ENCODE measurements around the gene CAMSAP2.

Gene CAMSAP2

GRCh38 chr1:200738327-200738948, at the start of gene CAMSAP2:
Gene CAMSAP2 (plus strand): TSS chr1:200738893. CDS start chr1:200739828, 935 bp downstream.
- DNase-seq = peak; percentile 93

GRCh38 chr1:200692316-200692715, 46.4 kb upstream of the CAMSAP2 start:
- no peak for DNase-seq

- DNase-seq = no peak
These were observed 45.4 kb upstream of the CAMSAP2 start for GRCh38 chr1:200693327-200693726.

- no peak for DNase-seq
These were observed 44.0 kb upstream of the CAMSAP2 start for GRCh38 chr1:200694738-200695137.

- no peak for DNase-seq
These were observed 38.8 kb upstream of the CAMSAP2 start for GRCh38 chr1:200699871-200700270.

GRCh38 chr1:200704986-200705500, 33.6 kb upstream of the CAMSAP2 start:
- no peak for DNase-seq

- DNase-seq = no peak
These were observed 32.4 kb upstream of the CAMSAP2 start for GRCh38 chr1:200706111-200706814.

GRCh38 chr1:200707116-200707515, 31.6 kb upstream of the CAMSAP2 start:
- DNase-seq = no peak

GRCh38 chr1:200708161-200708560, 30.5 kb upstream of the CAMSAP2 start:
- no peak for DNase-seq

GRCh38 chr1:200708769-200709168, 29.9 kb upstream of the CAMSAP2 start:
- no peak for DNase-seq

GRCh38 chr1:200710166-200710565, 28.5 kb upstream of the CAMSAP2 start:
- no peak for DNase-seq

GRCh38 chr1:200714504-200715187, 24.0 kb upstream of the CAMSAP2 start:
- DNase-seq = no peak

- no peak for DNase-seq
These were observed 18.5 kb upstream of the CAMSAP2 start for GRCh38 chr1:200720199-200720598.

- DNase-seq = no peak
These were observed 14.6 kb upstream of the CAMSAP2 start for GRCh38 chr1:200724064-200724463.

- no peak for DNase-seq
These were observed 11.4 kb upstream of the CAMSAP2 start for GRCh38 chr1:200727257-200727656.

GRCh38 chr1:200729863-200730262, 8.8 kb upstream of the CAMSAP2 start:
- DNase-seq = no peak

GRCh38 chr1:200731654-200732332, 6.9 kb upstream of the CAMSAP2 start:
- no peak for DNase-seq

GRCh38 chr1:200732438-200732837, 6.3 kb upstream of the CAMSAP2 start:
- peak; percentile 49 for DNase-seq

- no peak for DNase-seq
These were observed 4.8 kb upstream of the CAMSAP2 start for GRCh38 chr1:200733907-200734306.

GRCh38 chr1:200737647-200738291, 924 bp upstream of the CAMSAP2 start:
- DNase-seq = no peak

GRCh38 chr1:200738949-200739651, 407 bp downstream of the CAMSAP2 start:
- peak; percentile 58 for DNase-seq
